HL-60 (cell line): ENCODE measurements around the gene ABCC2.
"Not testable (repeated sequence)": the region's sequence is repeated elsewhere in the genome, so short reads cannot be mapped to it uniquely, and the experiment has no call there.

Source experiments
- DNase-seq, 2 experiments: peaks; one replicate each; pipeline ENCODE4 v3.0.0-alpha.2; 2010 to 2020; ENCODE audit warnings: low read depth in 1 of 2, low spot score in 1 of 2
- H3K27ac ChIP-seq: fragments of 250-450 bp; sonication (Bioruptor Pico); replicated peaks from 2 replicates; pipeline ENCODE4 v1.5.1; 2020; ENCODE audit warnings: mild to moderate bottlenecking, moderate library complexity
- H3K27me3 ChIP-seq: fragments of 250-450 bp; sonication (Bioruptor Pico); 2 replicates; pipeline ENCODE4 v1.5.1; 2021; ENCODE audit warnings: mild to moderate bottlenecking, moderate library complexity; ENCODE audit not compliant: insufficient read depth, poor library complexity, severe bottlenecking
- H3K4me3 ChIP-seq: replicated peaks from 2 replicates; pipeline ENCODE4 v1.5.1; 2011; ENCODE audit warnings: mild to moderate bottlenecking, control low read depth, low read length; ENCODE audit not compliant: insufficient read depth
- CTCF ChIP-seq: IDR thresholded peaks from one replicate; pipeline ENCODE4 v1.5.1; 2011; ENCODE audit warnings: low read length, control low read depth, inconsistent platforms; ENCODE audit not compliant: insufficient read depth
- GABPA ChIP-seq: IDR thresholded peaks from 2 replicates; pipeline ENCODE4 v1.6.1; 2012; ENCODE audit warnings: low read depth
- POLR2AphosphoS5 ChIP-seq: IDR thresholded peaks from 2 replicates; pipeline ENCODE4 v1.6.1; 2012; ENCODE audit warnings: low read depth
- REST ChIP-seq: IDR thresholded peaks from 2 replicates; pipeline ENCODE4 v1.6.1; 2012; ENCODE audit warnings: low read depth; ENCODE audit not compliant: insufficient replicate concordance
- SPI1 ChIP-seq: IDR thresholded peaks from 2 replicates; pipeline ENCODE4 v1.6.1; 2012; ENCODE audit warnings: low read depth, mild to moderate bottlenecking, borderline replicate concordance
- long read RNA-seq: library from polyadenylated mRNA; unstranded; transcript quantifications from one replicate; pipeline ENCODE4 v2.0.0, GENCODE V29; 2020

The ABCC2 gene
- long read RNA-seq, partial matches to known transcripts, result 2 of 4 reads
- long read RNA-seq, other reads (novel, unspliced or antisense), result 2 of 4 reads

- no peak within 1 kb of the TSS for H3K4me3 ChIP-seq
- DNase-seq, result no peak
- no peak within 1 kb of the TSS for H3K27ac ChIP-seq
- TF ChIP-seq CTCF, result no peak
- no peak for TF ChIP-seq REST
- no peak for TF ChIP-seq GABPA
- no peak for TF ChIP-seq SPI1
- TF ChIP-seq POLR2AphosphoS5, result no peak
- H3K27me3 ChIP-seq, result no peaks in the 10 kb centered on the region
These were observed at the start of gene ABCC2 for GRCh38 chr10:99782447-99783286. Gene ABCC2, plus strand, starts transcription at chr10:99782640. Its CDS starts 205 bp downstream, at chr10:99782845.

- H3K4me3 ChIP-seq, result peak overlapping the region; percentile 67; the same call in 1 of the 2 replicates
- DNase-seq, result no peak
- H3K27ac ChIP-seq, result no peak overlapping the region; the same call in 1 of the 2 replicates
- no peaks in the 10 kb centered on the region for H3K27me3 ChIP-seq
- TF ChIP-seq POLR2AphosphoS5, result no peak
These were observed 49.1 kb upstream of the ABCC2 start for GRCh38 chr10:99733366-99733765.

GRCh38 chr10:99734111-99734510, 48.3 kb upstream of the ABCC2 start:
- not testable (repeated sequence) for H3K27me3 ChIP-seq, H3K27ac ChIP-seq, H3K4me3 ChIP-seq, DNase-seq

- DNase-seq, result no peak
- Histone ChIP-seq H3K4me3 (no peak overlapping the region), H3K27me3 (no peaks in the 10 kb centered on the region), H3K27ac (no peak overlapping the region)
- TF ChIP-seq SPI1, result no peak
- TF ChIP-seq CTCF, result no peak
- no peak for TF ChIP-seq POLR2AphosphoS5
- TF ChIP-seq REST, result no peak
- TF ChIP-seq GABPA, result no peak
These were observed 42.2 kb upstream of the ABCC2 start for GRCh38 chr10:99740260-99740659.
